ENCODE results near the gene SRR. TPM values are rescaled to one million over a fixed set of nuclear protein-coding genes. Genes with fewer than 3 reads are reported as not detected.

Gene SRR
- total and polyA plus RNA-seq, 10 of the 15 experiments (the other 5 are each of a cell fraction or from before 2014, with no cell fraction given): 11.7 to 33.9 (median 20.2) TPM

DNA sequence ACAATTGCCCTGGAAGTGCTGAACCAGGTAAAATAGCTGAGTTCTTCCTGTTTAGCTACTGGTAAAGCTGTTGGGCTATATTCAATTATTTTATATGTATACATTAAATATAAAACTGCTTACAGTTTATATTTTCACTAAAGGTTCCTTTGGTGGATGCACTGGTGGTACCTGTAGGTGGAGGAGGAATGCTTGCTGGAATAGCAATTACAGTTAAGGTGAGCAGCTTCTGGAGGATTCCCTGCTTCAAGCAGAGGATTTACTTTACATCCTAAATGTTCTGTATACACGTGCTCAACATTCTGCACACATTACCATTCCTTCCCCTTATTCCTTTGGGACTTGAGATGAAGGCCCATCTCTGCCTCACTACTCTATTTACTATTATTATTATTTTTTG is 17.6 kb downstream of the SRR start:
- no peaks in the 10 kb centered on the region for H3K9me3 ChIP-seq (replicated peaks; ENCODE audit: control insufficient read depth, insufficient read depth, low read length)
- in situ Hi-C loops (cut with MboI): no loop called here
- DNase-seq (ENCODE audit: low read depth, low spot score) (no peak), ATAC-seq (no peak), FAIRE-seq (no peak)
- no peaks in the 10 kb centered on the region for H4K20me1 ChIP-seq (ENCODE audit: control insufficient read depth, insufficient read depth)
- intact Hi-C loops (cut with micrococcal nuclease; ENCODE audit: unreplicated experiment): no loop called here
- peaks cover 2 to 27% of the 10 kb centered on the region in 2 experiments for H3K36me3 ChIP-seq (ENCODE audit: control insufficient read depth in 2 of 2, insufficient read depth in 2 of 2, low read length in 1 of 2)
- H3K9ac ChIP-seq (ENCODE audit: control insufficient read depth, insufficient read depth, low read length): no peak overlapping the region
- BruUV-seq (replicated peaks): no TSS peak
- ChIA-PET RAD21 (ENCODE audit: unreplicated experiment) (interaction anchor here (0.8 kb wide), 1 partner anchor 15 kb away, joined by 3 read pairs; the partner anchor contains the start of gene TSR1), POLR2A (no interaction called here), SMC1A (ENCODE audit: uncharacterized antibody, unreplicated experiment) (interaction anchor here (0.8 to 1.5 kb wide), 2 partner anchors 15 to 58 kb away, joined by 3 read pairs; partner anchors contain the start of gene TSR1), CTCF (interaction anchor here (1.3 kb wide), 1 partner anchor 32 kb away, joined by 3 read pairs; no protein-coding TSS in a partner anchor)
- no peak overlapping the region for H3K4me3 ChIP-seq
- WGBS (ENCODE audit: insufficient coverage, insufficient replicate concordance, low lambda C conversion rate, missing lambda C conversion rate): 47% methylated on average over 1 of the region's 1 CpG
- no peaks in the 10 kb centered on the region for H3K27me3 ChIP-seq (replicated peaks in 1 of 2; ENCODE audit: control insufficient read depth in 2 of 2, insufficient read depth in 2 of 2, low read length in 1 of 2)
- H2AFZ ChIP-seq (ENCODE audit: control insufficient read depth, low read depth, low read length): no peak overlapping the region
- TF ChIP-seq, protein P1, sequence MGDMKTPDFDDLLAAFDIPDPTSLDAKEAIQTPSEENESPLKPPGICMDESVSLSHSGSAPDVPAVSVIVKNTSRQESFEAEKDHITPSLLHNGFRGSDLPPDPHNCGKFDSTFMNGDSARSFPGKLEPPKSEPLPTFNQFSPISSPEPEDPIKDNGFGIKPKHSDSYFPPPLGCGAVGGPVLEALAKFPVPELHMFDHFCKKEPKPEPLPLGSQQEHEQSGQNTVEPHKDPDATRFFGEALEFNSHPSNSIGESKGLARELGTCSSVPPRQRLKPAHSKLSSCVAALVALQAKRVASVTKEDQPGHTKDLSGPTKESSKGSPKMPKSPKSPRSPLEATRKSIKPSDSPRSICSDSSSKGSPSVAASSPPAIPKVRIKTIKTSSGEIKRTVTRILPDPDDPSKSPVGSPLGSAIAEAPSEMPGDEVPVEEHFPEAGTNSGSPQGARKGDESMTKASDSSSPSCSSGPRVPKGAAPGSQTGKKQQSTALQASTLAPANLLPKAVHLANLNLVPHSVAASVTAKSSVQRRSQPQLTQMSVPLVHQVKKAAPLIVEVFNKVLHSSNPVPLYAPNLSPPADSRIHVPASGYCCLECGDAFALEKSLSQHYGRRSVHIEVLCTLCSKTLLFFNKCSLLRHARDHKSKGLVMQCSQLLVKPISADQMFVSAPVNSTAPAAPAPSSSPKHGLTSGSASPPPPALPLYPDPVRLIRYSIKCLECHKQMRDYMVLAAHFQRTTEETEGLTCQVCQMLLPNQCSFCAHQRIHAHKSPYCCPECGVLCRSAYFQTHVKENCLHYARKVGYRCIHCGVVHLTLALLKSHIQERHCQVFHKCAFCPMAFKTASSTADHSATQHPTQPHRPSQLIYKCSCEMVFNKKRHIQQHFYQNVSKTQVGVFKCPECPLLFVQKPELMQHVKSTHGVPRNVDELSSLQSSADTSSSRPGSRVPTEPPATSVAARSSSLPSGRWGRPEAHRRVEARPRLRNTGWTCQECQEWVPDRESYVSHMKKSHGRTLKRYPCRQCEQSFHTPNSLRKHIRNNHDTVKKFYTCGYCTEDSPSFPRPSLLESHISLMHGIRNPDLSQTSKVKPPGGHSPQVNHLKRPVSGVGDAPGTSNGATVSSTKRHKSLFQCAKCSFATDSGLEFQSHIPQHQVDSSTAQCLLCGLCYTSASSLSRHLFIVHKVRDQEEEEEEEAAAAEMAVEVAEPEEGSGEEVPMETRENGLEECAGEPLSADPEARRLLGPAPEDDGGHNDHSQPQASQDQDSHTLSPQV (IDR thresholded peaks at IDR 0.05): no peak
- TF ChIP-seq GABPA (IDR thresholded peaks at IDR 0.05; ENCODE audit: low read depth) (no peak), RUNX3 (IDR thresholded peaks at IDR 0.05; ENCODE audit: low read length) (no peak), ZSCAN29 (IDR thresholded peaks at IDR 0.05) (no peak), NR2C1 (IDR thresholded peaks at IDR 0.05) (no peak), NBN (IDR thresholded peaks at IDR 0.05) (no peak), CEBPB (IDR thresholded peaks at IDR 0.05; ENCODE audit: borderline replicate concordance in 1 of 2, low read depth in 2 of 2, low read length in 2 of 2) (no peak), KAT2A (conservative IDR thresholded peaks at IDR 0.05; ENCODE audit: control insufficient read depth, low read depth, low read length) (no peak), ZNF24 (IDR thresholded peaks at IDR 0.05) (no peak), MTA3 (IDR thresholded peaks at IDR 0.05; ENCODE audit: borderline replicate concordance, low read length) (no peak), DPF2 (IDR thresholded peaks at IDR 0.05) (no peak), SMAD1 (IDR thresholded peaks at IDR 0.05; ENCODE audit: low read depth, partially characterized antibody) (no peak), CHD2 (IDR thresholded peaks at IDR 0.05; ENCODE audit: borderline replicate concordance, low read depth, low read length) (no peak), SIX5 (IDR thresholded peaks at IDR 0.05; ENCODE audit: low read depth, low read length, severe bottlenecking) (no peak)
- TF ChIP-seq, protein P2, sequence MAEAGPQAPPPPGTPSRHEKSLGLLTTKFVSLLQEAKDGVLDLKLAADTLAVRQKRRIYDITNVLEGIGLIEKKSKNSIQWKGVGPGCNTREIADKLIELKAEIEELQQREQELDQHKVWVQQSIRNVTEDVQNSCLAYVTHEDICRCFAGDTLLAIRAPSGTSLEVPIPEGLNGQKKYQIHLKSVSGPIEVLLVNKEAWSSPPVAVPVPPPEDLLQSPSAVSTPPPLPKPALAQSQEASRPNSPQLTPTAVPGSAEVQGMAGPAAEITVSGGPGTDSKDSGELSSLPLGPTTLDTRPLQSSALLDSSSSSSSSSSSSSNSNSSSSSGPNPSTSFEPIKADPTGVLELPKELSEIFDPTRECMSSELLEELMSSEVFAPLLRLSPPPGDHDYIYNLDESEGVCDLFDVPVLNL (IDR thresholded peaks at IDR 0.05; ENCODE audit: low read depth, low read length): no peak
- H3K79me2 ChIP-seq (ENCODE audit: control insufficient read depth, insufficient read depth, low read length): no peaks in the 10 kb centered on the region
- no peaks in the 10 kb centered on the region for H3K4me1 ChIP-seq (ENCODE audit: control insufficient read depth, insufficient read depth, low read length)
- no peak overlapping the region for H3K4me2 ChIP-seq (ENCODE audit: control insufficient read depth, insufficient read depth)
- H3K27ac ChIP-seq (ENCODE audit: control insufficient read depth, insufficient read depth): no peak overlapping the region
